ENCODE measurements around the gene ZNF629. TPM values are rescaled to one million over a fixed set of nuclear protein-coding genes. Genes with fewer than 3 reads are reported as not detected.

ZNF629 gene
- total RNA-seq, 1 experiment from 2014 or later = 18.4 TPM

- Histone ChIP-seq H4K20me1 (ENCODE audit: insufficient read depth) (no peaks in the 10 kb centered on the region), H3K9me2 (ENCODE audit: insufficient read depth) (no peaks in the 10 kb centered on the region), H3K9me3 (ENCODE audit: control insufficient read depth in 1 of 2, insufficient read depth in 1 of 2, low read depth in 1 of 2, low read length in 2 of 2) (no peaks in the 10 kb centered on the region), H3K27me3 (ENCODE audit: insufficient read depth, low read length) (no peaks in the 10 kb centered on the region), H3K4me3 (replicated peaks in 1 of 2; ENCODE audit: low read depth in 1 of 2, low read length in 2 of 2) (peak overlapping the region; percentile 86 to 95), H3K36me3 (ENCODE audit: control insufficient read depth in 1 of 2, insufficient read depth in 2 of 2, low read length in 2 of 2) (peaks cover 42 to 46% of the 10 kb centered on the region in 2 experiments), H3K4me1 (ENCODE audit: control insufficient read depth in 1 of 2, insufficient read depth in 2 of 2, low read length in 2 of 2) (peaks cover 14 to 24% of the 10 kb centered on the region in 2 experiments; a peak in 3 of 4 replicates), H2AFZ (ENCODE audit: low read depth, low read length, poor library complexity, severe bottlenecking) (no peak overlapping the region), H3K79me2 (ENCODE audit: insufficient read depth, low read length) (peaks cover 36% of the 10 kb centered on the region), H3K9ac (ENCODE audit: low read length) (peak overlapping the region; percentile 82), H3K4me2 (ENCODE audit: low read length) (peak overlapping the region; percentile 91), H3K27ac (ENCODE audit: low read depth, low read length) (peak overlapping the region; percentile 75)
- CTCF ChIA-PET = no interaction called here
- intact Hi-C loops (cut with micrococcal nuclease) = no loop called here
- no peak for DNase-seq (ENCODE audit: low read depth, low spot score)
- ATAC-seq = no peak
- TF ChIP-seq EGR1 (IDR thresholded peaks at IDR 0.05; ENCODE audit: low read depth) = no peak
- no peak for TF ChIP-seq SIN3A (IDR thresholded peaks at IDR 0.05; ENCODE audit: low read depth)
- no peak for TF ChIP-seq FOSL1 (IDR thresholded peaks at IDR 0.05; ENCODE audit: low read depth)
- TF ChIP-seq SP1 (IDR thresholded peaks at IDR 0.05; ENCODE audit: low read depth) = no peak
- no peak for TF ChIP-seq RAD21 (IDR thresholded peaks at IDR 0.05; ENCODE audit: low read depth)
- TF ChIP-seq EZH2 (IDR thresholded peaks at IDR 0.05) = no peak
- TF ChIP-seq YY1 (IDR thresholded peaks at IDR 0.05; ENCODE audit: extremely low read depth, insufficient replicate concordance, low read depth, low read length) = no peak
- no peak for TF ChIP-seq ZFX (IDR thresholded peaks at IDR 0.05)
- no peak for TF ChIP-seq TCF7L2 (IDR thresholded peaks at IDR 0.05; ENCODE audit: borderline replicate concordance, extremely low read depth, insufficient read depth, insufficient read length)
- TF ChIP-seq MAX (IDR thresholded peaks at IDR 0.05) = no peak
- no TSS peak for BruUV-seq (replicated peaks)
- RAD21 ChIA-PET (ENCODE audit: low non-redundant PET in 1 of 2, low total read pairs in 2 of 2, uncharacterized antibody in 2 of 2, unreplicated experiment in 2 of 2) = no interaction called here
- POLR2A ChIA-PET = no interaction called here
Measured at GRCh38 chr16:30762991-30763725, 23.8 kb downstream of the ZNF629 start.
